HG03139 (cell line): Measurements from ENCODE around the gene CFHR5.
"Not testable (repeated sequence)": the region's sequence is repeated elsewhere in the genome, so short reads cannot be mapped to it uniquely, and the experiment has no call there.

Source experiments
- ATAC-seq: cut with Tn5 transposase; IDR thresholded peaks from one replicate; pipeline ENCODE4 v1.9.1; 2021; ENCODE audit not compliant: unreplicated experiment

Gene CFHR5

DNA sequence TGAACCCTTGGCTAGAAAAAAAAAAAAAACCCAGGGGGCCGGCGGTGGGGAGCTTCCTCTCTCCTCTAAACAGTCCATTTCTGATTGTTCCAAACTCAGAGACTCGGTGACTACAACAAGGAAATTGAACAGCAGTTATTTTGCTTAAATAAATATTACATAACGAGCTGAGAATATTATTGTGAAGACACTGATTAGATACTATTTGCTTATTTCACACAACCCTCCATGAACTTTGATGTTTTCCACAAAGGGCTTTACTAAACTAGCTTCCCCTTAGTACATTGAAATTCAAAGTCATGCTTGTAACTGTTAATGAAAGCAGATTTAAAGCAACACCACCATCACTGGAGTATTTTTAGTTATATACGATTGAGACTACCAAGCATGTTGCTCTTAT, at the start of gene CFHR5:
CFHR5 (plus strand) TSS at position 279 of the 400 bp plus-strand sequence; CDS start at position 388, 109 bp downstream.
- ATAC-seq, result no peak

DNA sequence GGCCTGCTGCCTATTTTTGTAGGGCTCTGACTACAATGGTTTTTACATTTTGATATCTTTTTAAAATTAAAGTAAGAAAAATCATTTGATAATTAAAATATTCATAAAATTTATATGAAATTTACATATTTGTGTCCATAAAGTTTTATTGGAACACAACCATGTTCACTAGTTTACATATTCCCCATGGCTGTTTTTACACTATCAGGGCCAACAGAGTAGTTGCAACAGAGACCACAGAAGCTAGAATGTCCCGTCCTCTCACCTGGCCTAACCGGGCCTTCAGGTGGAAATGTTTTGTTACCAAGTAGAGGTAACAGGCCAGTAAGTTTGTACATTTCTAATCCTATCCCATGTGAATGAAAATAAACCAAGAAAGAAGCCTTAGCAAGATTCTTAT, 44.5 kb upstream of the CFHR5 start:
- ATAC-seq, result not testable (repeated sequence)

DNA sequence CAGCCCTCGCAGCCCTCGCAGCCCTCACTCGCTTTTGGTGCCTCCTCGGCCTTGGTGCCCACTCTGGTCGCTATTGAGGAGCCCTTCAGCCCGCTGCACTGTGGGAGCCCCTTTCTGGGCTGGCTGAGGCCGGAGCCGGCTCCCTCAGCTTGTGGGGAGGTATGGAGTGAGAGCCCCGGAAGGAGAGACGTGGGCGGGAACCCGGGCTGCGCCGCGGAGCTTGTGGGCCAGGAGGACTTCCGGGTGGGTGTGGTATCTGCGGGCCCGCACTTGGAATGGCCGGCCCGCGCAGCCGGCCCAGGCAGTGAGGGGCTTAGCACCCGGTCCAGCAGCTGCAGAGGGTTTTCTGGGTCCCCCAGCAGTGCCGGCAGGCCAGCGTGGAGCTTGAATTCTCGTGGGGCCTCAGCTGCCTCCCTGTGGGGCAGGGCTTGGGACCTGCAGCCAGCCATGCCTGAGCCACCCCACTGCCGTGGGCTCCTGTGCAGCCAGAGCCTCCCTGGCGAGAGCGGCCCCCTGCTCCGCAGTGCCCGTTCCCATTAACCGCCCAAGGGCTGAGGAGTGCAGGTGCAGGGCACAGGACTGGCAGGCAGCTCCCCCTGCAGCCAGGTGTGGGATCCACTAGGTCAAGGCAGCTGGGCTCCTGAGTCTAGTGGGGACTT, 43.7 kb upstream of the CFHR5 start:
- no peak for ATAC-seq

DNA sequence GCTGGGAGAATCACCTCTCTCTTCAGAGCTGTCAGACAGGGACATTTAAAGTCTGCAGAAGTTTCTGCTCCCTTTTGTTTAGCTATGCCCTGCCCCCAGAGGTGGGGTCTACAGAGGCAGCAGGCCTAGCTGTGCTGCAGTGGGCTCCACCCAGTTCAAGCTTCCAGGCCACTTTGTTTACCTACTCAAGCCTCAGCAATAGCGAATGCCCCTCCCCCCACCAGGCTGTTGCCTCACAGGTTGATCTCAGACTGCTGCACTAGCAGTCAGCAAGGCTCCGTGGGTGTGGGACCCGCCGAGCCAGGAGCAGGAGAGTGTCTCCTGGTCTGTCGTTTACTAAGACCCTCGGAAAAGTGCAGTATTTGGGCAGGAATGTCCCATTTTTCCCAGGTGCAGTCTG, 35.9 kb upstream of the CFHR5 start:
- ATAC-seq, result not testable (repeated sequence)

DNA sequence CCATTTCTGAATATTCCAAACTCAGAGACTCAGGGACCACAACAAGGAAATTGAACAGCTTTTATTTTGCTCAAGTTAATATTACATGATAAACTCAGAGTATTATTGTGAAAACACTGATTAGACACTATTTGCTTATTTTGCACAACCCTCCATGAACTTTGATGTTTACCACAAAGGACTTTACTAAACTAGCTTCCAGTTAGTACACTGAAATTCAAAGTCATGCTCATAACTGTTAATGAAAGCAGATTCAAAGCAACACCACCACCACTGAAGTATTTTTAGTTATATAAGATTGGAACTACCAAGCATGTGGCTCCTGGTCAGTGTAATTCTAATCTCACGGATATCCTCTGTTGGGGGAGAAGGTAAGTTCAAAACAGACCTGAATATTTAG, 33.8 kb upstream of the CFHR5 start, which contains the start of gene CFHR2:
CFHR2 (plus strand) TSS at position 171 of the 400 bp plus-strand sequence; CDS start at position 314, 143 bp downstream.
- not testable (repeated sequence) for ATAC-seq

DNA sequence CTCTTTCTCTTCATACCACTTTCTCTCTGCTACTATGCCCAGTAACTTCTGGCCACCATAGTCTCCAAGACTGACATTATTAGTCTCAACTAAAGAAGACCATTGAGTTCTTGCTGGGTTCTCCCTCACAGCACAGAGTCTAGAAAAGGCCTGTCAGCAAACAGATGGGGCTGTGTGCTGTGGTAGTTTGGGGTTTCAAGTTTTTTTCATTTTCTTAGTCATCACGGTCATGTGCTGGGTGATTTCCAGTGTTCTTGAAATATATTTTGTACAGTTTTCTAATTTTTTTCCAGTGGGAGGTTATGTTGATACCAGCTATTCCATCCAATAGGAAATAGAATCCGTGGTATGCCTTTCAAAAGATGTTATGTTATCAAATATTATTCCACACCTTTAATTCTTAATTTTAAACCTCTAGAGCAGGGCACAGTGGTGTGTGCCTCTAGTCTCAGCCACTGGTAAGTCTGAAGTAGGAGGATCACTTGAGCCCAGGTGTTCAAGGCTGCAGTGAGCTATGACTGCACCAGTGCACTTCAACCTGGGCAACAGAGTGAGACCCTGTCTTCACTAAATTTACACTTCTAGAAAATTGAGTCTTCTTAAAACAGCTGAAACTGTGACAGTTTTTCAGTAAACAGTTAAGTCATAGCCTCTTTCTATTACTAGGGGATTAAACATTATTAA, 25.5 kb upstream of the CFHR5 start:
- no peak for ATAC-seq

DNA sequence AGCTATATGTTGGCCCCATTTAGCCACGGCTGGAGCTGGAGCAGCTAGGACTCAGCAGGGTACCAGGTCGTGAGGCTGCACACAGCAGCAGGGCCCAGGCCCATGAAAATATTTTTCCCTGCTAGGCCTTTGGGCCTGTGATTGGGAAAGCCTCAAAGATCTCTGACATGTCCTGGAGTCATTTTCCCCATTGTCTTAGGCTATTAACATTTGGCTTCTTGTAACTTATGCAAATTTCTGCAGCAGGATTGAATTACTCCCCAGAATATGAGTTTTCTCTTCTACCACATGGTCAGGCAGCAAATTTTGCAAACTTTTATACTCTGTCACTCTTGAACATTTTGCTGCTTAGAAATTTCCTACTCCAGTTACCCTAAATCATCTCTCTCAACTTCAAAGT, 22.6 kb upstream of the CFHR5 start:
- ATAC-seq, result no peak

DNA sequence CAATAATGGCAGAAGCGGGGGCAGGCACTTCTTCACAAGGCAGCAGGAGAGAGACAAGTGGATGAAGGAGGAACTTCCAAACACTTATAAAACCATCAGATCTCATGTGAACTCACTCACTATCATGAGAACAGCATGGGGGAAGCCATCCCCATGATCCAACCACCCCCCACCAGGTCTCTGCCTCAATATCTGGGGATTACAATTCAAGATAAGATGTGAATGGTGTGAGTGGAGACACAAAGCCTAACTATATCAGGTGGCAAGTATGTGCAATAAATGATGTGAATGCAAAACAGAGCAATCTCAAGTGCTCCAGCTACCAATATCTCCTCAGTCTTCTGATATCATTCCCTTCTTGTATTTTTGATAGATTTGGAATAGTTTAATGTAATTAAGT, 21.4 kb upstream of the CFHR5 start:
- no peak for ATAC-seq

DNA sequence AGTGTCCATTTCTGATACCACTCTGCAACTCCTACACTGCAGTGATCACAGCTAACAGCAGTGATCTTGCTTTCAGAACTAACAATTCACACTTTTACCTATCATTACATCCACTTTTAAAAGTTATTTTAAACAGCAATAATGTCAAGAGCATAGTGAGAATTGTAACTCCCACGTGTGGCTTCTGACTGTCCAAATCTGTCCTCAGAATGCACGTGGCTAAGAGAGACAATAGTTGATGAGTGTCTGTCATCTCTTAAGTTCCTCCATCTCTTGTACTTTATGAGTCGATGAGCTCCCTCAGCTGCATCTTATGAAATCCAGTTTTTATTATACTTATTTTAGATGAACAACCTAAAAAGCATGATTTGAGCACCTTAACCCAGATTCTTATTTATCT, 16.5 kb upstream of the CFHR5 start:
- no peak for ATAC-seq

DNA sequence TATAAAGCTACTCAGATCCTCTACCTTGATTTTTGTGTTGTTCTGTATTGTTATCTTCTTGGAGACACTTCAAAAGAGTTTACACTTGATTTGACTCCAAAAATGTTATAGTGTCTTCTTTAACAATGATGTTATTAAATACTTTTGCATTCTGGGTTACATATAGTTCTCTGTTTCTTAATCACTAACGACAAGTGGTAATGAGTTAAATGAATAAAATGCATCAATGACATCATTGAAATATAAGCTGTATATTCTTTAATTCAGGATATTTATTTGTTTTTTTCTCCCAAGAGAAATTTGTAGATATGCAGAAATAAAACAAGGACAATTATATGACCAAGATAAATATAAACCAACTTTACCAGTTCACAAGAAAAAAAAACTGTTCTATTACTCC, 7.2 kb upstream of the CFHR5 start:
- ATAC-seq, result no peak

DNA sequence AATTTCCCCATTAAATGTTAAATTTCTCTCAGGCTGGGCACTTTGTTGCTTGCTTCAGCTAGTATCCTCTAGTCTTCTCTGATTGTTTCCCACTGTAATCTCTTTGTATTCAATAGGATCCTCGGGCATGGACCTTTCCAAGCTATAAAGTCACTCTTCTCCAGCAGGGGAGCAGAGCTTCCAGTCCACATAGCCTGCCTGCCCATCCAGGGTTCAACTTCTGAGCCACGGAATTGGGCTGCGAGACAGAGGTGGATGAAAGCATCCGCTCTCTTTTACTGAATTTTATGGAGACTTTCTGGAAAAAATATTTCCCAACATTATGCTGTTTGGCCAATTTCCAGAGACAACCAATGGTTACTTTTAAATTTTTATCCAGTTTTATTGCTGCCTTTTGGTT, 1.1 kb upstream of the CFHR5 start:
- ATAC-seq, result no peak

DNA sequence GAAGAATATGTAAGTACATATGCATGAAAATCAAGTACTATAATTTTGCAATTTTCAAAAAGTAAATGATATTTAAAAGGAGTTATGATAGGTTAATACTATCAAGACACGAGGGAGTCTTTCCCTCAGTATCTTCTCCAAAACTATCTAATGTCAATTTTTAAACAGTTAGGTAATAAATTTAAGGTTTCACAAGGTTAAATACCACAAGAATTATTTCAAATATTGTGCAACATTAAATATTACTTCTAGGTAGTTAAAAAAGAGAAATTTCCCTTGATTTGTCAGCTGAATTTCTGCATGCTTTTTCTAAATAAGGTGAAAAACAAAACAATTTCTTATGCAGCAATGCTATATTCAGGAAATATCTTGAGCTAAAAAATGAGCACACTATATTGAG, 3.5 kb downstream of the CFHR5 start:
- ATAC-seq, result no peak

DNA sequence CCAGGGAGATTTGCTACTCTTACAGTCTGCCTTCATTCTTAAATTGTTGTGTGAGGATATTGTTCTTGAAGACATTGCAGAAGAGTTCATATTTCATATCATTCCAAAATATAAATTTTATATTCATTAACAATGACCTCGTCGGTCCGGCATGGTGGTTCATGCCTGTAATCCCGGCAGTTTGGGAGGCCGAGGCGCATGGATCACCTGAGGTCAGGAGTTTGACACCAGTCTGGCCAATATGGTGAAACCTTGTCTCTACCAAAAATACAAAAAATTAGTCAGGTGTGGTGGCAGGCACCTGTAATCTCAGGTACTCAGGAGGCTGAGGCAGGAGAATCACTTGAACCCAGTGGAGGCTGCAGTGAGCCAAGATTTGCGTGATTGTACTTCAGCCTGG, 4.9 kb downstream of the CFHR5 start:
- ATAC-seq, result not testable (repeated sequence)

DNA sequence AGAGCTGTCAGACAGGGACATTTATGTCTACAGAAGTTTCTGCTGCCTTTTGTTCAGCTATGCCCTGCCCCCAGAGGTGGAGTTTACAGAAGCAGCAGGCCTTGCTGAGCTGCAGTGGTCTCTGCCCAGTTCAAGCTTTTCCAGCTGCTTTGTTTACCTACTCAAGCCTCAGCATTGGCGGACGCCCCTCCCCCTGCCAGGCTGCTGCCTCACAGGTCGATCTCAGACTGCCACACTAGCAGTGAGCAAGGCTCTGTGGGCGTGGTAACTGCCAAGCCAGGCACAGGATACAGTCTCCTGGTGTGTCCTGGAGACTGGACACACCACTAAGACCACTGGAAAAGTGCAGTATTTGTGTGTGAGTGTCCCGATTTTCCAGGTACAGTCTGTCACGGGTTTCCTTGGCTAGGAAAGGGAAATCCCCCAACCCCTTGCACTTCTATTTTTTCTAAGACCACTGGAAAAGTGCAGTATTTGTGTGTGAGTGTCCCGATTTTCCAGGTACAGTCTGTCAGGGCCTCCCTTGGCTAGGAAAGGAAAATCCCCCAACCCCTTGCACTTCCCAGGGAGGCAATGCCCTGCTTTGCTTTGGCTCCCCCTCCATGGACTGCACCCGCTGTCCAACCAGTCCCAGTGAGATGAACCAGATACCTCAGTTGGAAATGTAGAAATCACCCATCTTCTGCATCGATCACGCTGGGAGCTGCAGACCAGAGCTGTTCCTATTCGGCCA, 14.7 kb downstream of the CFHR5 start:
- ATAC-seq, result not testable (repeated sequence)

DNA sequence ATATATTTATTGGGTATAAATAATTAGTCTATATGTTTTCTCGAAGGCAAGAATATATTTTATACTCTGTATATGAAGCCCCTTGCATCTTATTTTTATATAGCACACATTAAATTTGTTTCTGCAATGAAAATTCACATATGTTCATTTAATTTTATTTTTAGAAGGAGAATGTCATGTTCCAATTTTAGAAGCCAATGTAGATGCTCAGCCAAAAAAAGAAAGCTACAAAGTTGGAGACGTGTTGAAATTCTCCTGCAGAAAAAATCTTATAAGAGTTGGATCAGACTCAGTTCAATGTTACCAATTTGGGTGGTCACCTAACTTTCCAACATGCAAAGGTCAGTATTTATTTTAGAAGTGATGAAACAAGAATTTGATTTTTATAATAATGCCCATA, 16.6 kb downstream of the CFHR5 start:
- no peak for ATAC-seq

DNA sequence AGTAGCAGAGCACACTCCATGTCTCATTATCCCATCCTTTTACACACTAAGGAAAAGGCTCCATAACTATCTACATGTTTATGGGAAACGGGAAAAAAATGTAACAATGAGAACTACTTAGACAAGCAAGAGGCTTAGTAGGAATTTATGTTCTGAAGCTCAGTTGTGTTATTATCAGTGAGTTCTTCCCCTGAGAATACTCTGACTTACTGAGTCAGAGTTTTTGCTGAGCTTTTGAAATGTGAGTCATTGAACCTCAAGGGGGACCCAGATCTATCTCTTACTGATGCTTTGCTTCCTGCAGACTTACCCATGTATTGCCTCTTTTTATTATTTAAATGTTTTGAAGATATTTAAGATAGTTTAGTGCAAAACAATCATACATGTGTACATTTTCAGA, 20.1 kb downstream of the CFHR5 start:
- ATAC-seq, result no peak

DNA sequence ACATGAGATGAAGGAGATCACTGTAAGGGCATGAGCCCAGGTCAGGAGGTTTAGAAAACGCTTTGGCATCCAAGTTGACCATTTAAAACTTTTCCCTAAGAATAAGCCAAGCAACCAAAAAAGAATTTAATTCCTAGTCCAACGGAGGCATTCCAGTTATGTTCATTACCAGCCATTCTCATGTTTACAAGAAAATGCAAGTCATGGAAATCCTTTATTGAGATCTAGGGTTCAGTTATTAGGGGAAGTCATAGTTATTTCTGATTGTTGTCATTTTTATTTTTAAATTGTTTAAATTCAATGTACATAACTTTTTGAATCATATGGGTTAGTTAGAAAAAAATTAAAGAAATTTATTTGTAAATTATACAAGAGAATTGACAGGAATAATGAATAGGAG, 24.5 kb downstream of the CFHR5 start:
- ATAC-seq, result no peak

DNA sequence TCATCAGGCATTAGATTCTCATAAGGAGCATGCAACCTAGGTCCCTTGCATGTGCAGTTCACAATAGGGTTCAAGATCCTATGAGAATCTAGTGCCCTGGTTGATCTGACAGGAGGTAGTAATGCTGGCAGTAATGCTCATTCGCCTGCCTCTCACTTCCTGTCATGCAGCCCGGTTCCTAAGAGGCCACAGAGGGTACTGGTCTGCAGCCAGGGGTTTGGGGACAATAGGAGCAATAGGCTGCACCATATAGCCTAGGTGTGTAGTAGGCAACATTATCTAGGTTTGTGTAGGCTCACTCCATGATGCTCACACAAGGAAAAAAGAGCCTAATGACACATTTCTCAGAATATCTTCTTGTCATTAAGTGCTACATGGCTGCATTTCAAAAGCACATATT, 25.8 kb downstream of the CFHR5 start:
- ATAC-seq, result no peak

DNA sequence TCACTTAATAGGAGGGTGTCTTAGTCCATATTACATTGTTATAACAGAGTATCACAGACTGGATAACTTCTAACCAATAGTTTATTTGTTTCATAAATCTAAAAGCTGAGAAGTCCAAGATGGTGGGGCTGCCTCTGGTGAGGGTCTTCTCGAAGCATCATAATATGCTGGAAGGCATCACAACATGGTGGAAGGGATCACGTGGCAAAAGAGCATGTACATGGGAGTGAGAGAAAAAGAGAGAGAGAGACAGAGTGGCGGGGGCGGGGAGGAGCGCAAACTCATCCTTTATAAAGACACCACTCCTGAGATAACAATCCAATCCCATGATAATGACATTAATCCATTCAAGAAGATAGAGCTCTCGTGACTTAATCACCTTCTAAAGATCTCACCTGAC, 31.5 kb downstream of the CFHR5 start:
- ATAC-seq, result no peak

DNA sequence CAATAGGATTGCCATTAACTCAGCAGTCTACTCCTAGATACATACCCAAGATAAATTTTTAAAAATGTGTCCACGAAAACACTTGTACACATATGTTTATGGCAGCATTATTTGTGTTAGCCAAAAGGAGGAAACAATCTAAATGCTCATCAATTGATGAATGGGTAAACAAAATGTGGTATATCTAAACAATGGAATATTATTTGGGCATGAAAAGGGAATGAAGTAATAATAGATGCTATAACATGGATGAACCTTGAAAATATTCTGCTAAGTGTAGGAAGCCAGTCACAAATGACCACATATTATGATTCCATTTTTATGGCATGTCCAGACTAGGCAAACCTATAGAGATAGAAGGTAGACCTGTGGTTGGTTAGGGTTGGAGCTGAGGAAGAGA, 34.3 kb downstream of the CFHR5 start:
- no peak for ATAC-seq

DNA sequence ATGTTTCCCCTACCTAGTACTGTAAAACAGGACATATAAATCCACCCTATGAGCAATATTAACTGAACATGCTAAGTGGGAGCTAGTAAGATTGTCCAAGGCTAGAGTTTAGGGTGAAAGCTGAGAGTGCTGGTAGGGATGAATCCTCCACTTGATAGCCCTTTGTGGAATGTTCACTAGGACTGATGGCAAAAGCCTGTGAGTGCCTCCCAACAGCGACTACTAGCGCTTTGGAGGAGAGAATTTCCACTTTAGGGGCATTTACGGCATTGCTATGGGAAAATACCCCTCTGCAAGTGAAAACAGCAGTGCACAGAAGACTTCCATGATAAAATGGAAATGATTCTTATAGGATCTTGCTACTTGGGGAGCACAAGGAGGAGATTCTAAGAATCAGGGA, 35.9 kb downstream of the CFHR5 start:
- ATAC-seq, result no peak

DNA sequence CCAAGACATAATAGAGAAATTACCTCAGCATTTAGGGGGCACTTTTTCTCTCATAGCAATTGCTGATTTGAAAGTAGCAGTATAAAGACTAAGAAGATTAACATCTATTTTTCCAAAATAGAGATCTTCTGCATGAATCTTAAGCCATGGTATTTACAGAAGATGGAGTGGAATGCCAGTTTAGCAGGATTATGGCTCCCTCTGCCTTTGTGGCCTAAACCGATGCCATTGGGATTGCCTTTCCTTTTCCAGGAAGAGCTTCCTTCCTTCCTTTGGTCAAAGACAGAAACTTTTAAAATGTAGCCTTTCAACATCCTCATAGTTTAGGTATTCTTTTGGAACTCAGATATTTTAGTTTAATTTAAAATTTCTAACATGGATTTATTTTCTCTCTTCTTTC, 39.4 kb downstream of the CFHR5 start:
- no peak for ATAC-seq
